Measurements from ENCODE around the gene SCAPER. TPM values are rescaled to one million over a fixed set of nuclear protein-coding genes. Genes with fewer than 3 reads are reported as not detected.

Gene SCAPER
- total and polyA plus RNA-seq, 12 donors = 6.9 to 48.1 (median 39.5) TPM

GRCh38 chr15:76866716-76867321 lies 38.3 kb downstream of the SCAPER start:
- H3K4me3 ChIP-seq = no peak overlapping the region
- peak in 8 of 9 donors; percentile 8 to 64 (median 54) for TF ChIP-seq CTCF (IDR thresholded peaks at IDR 0.05)
- H3K4me1 ChIP-seq = peaks cover 0 to 48% (median 23%) of the 10 kb centered on the region in 9 donors
- H3K27me3 ChIP-seq = no peaks in the 10 kb centered on the region
- peak overlapping the region in 2 of 10 donors; percentile 13 to 14 for H3K27ac ChIP-seq
- no peaks in the 10 kb centered on the region for H3K36me3 ChIP-seq
- no peaks in the 10 kb centered on the region for H3K9me3 ChIP-seq
- DNase-seq (peak in 1 of 2 donors; percentile 9), ATAC-seq (peak in 6 of 8 donors; percentile 40 to 80 (median 72))
- intact Hi-C loops (cut with DNase I) = loop anchor here in 5 of 10 donors (5.0 to 10.0 kb wide), 4 partner anchors 632 to 682 kb away; no protein-coding TSS in a partner anchor

- no peaks in the 10 kb centered on the region for H3K9me3 ChIP-seq
- peaks cover 0 to 48% (median 23%) of the 10 kb centered on the region in 9 donors for H3K4me1 ChIP-seq
- peak; percentile 81 to 96 (median 91) for ATAC-seq
- H3K36me3 ChIP-seq = no peaks in the 10 kb centered on the region
- 48 to 73% methylated on average over 2 of the region's 2 CpGs for WGBS, 2 donors
- peak in 1 of 2 donors; percentile 35 for DNase-seq
- no peaks in the 10 kb centered on the region for H3K27me3 ChIP-seq
- no peak for TF ChIP-seq CTCF (IDR thresholded peaks at IDR 0.05)
- H3K27ac ChIP-seq = peak overlapping the region in 8 of 10 donors; percentile 14 to 57 (median 38)
- H3K4me3 ChIP-seq = no peak overlapping the region
- intact Hi-C loops (cut with DNase I) = loop anchor here in 5 of 10 donors (5.0 to 10.0 kb wide), 4 partner anchors 631 to 681 kb away; no protein-coding TSS in a partner anchor
Observed at GRCh38 chr15:76866008-76866407, 39.1 kb downstream of the SCAPER start.

- no peaks in the 10 kb centered on the region for H3K27me3 ChIP-seq
- no peak for TF ChIP-seq CTCF (IDR thresholded peaks at IDR 0.05)
- ATAC-seq = peak in 5 of 8 donors; percentile 10 to 37 (median 26)
- no peaks in the 10 kb centered on the region for H3K9me3 ChIP-seq
- peak overlapping the region in 7 of 10 donors; percentile 24 to 57 (median 39) for H3K27ac ChIP-seq
- DNase-seq = no peak
- H3K4me3 ChIP-seq = no peak overlapping the region
- H3K4me1 ChIP-seq = peaks cover 0 to 48% (median 23%) of the 10 kb centered on the region in 9 donors
- no peaks in the 10 kb centered on the region for H3K36me3 ChIP-seq
- WGBS, 2 donors = 69 to 80% methylated on average over 4 of the region's 4 CpGs
- intact Hi-C loops (cut with DNase I) = loop anchor here in 5 of 10 donors (5.0 to 10.0 kb wide), 4 partner anchors 631 to 681 kb away; no protein-coding TSS in a partner anchor
Observed at GRCh38 chr15:76865548-76865991, 39.6 kb downstream of the SCAPER start.

GRCh38 chr15:76864586-76864985 lies 40.6 kb downstream of the SCAPER start:
- H3K9me3 ChIP-seq = no peaks in the 10 kb centered on the region
- H3K4me1 ChIP-seq = peaks cover 0 to 48% (median 23%) of the 10 kb centered on the region in 9 donors
- H3K27me3 ChIP-seq = no peaks in the 10 kb centered on the region
- no peak for DNase-seq
- H3K36me3 ChIP-seq = no peaks in the 10 kb centered on the region
- no peak for TF ChIP-seq CTCF (IDR thresholded peaks at IDR 0.05)
- H3K27ac ChIP-seq = no peak overlapping the region
- ATAC-seq = no peak
- intact Hi-C loops (cut with DNase I) = loop anchor here in 4 of 10 donors (10.0 kb wide), 3 partner anchors 630 to 680 kb away; no protein-coding TSS in a partner anchor
- H3K4me3 ChIP-seq = no peak overlapping the region

Data from heart right ventricle (tissue), 16 donors.